Karpas-422 (cell line): ENCODE data around the gene FAM13C. TPM values are rescaled to one million over a fixed set of nuclear protein-coding genes. Genes with fewer than 3 reads are reported as not detected.

ENCODE experiments used
- DNase-seq: peaks from one replicate; pipeline ENCODE4 v3.0.0-alpha.2; 2015
- H2AFZ ChIP-seq: fragments of 200-600 bp; sonication (generic); 2 replicates; pipeline ENCODE4 v1.6.1; 2014; ENCODE audit warnings: antibody characterized with exemption, low read length, mixed read lengths
- H3K27ac ChIP-seq: fragments of 200-600 bp; sonication (generic); 2 replicates; pipeline ENCODE4 v1.5.1; 2014; ENCODE audit warnings: mild to moderate bottlenecking, low read length, moderate library complexity
- H3K27me3 ChIP-seq: fragments of 200-600 bp; sonication (generic); 2 replicates; pipeline ENCODE4 v1.6.1; 2014; ENCODE audit warnings: low read length, mixed read lengths
- H3K36me3 ChIP-seq: fragments of 200-600 bp; sonication (generic); 2 replicates; pipeline ENCODE4 v1.6.1; 2014; ENCODE audit warnings: low read length, mixed read lengths; ENCODE audit not compliant: insufficient read depth
- H3K4me1 ChIP-seq: fragments of 200-600 bp; sonication (generic); 2 replicates; pipeline ENCODE4 v1.6.1; 2014; ENCODE audit warnings: mild to moderate bottlenecking, low read length, mixed read lengths
- H3K4me2 ChIP-seq: fragments of 200-600 bp; sonication (generic); 2 replicates; pipeline ENCODE4 v1.6.1; 2014; ENCODE audit warnings: low read length, low read depth, mild to moderate bottlenecking; ENCODE audit not compliant: poor library complexity, severe bottlenecking
- H3K4me3 ChIP-seq: fragments of 200-600 bp; sonication (generic); 2 replicates; pipeline ENCODE4 v1.5.1; 2014; ENCODE audit warnings: mild to moderate bottlenecking, antibody characterized with exemption, low read length, mixed read lengths
- H3K79me2 ChIP-seq: fragments of 200-600 bp; sonication (generic); 2 replicates; pipeline ENCODE4 v1.6.1; 2014; ENCODE audit warnings: mild to moderate bottlenecking, low read length, mixed read lengths
- H3K9ac ChIP-seq: fragments of 200-600 bp; sonication (generic); 2 replicates; pipeline ENCODE4 v1.6.0; 2014; ENCODE audit warnings: low read length
- H3K9me2 ChIP-seq: fragments of 200-600 bp; sonication (generic), shearing (Covaris generic); replicated peaks from 2 replicates; pipeline ENCODE4 v1.6.0; 2014; ENCODE audit warnings: mild to moderate bottlenecking, low read length, moderate library complexity; ENCODE audit not compliant: insufficient read depth
- H3K9me3 ChIP-seq: fragments of 300-700, 200-600 bp; sonication (generic); 2 replicates; pipeline ENCODE4 v1.6.1; 2014; ENCODE audit warnings: low read length, mixed read lengths
- H4K20me1 ChIP-seq: fragments of 200-600 bp; sonication (generic); 2 replicates; pipeline ENCODE4 v1.6.1; 2014; ENCODE audit warnings: mild to moderate bottlenecking, antibody characterized with exemption, low read length, low read depth; ENCODE audit not compliant: insufficient read depth
- total RNA-seq: library from RNA; depleted of rRNA; stranded (reverse); fragments of >200 nt; shearing (Covaris generic); gene quantifications from 2 replicates; pipeline ENCODE4 v1.2.3, GENCODE V29; 2014; ENCODE audit warnings: low replicate concordance

Gene FAM13C
- total RNA-seq, 1 experiment from 2014 or later = not detected

DNA sequence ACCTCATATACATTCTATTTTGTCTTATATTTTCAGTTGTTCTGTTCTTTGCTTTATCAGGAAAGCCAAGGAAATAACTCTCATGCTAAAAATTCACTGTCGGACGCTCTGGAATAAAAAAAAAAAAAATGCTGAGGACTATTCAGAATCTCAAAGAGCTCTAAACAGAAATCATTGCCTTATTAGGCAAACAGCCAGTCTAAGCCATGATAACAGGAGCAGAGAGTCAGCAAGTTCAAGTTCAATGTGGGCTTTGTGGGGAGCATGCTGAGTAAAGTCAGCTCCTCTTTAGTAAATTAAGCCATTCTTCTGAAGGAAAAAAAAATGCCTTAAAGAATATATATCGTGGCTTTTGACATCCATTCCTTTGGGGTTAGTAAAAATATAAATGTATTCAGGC lies 13.6 kb upstream of the FAM13C start:
- H2AFZ ChIP-seq = no peak overlapping the region
- no peak overlapping the region for H3K27ac ChIP-seq
- H4K20me1 ChIP-seq = no peaks in the 10 kb centered on the region
- H3K36me3 ChIP-seq = no peaks in the 10 kb centered on the region
- H3K4me3 ChIP-seq = no peak overlapping the region
- no peaks in the 10 kb centered on the region for H3K27me3 ChIP-seq
- no peaks in the 10 kb centered on the region for H3K9me2 ChIP-seq
- H3K4me2 ChIP-seq = no peak overlapping the region
- no peak for DNase-seq
- no peaks in the 10 kb centered on the region for H3K79me2 ChIP-seq
- no peak overlapping the region for H3K9ac ChIP-seq
- no peaks in the 10 kb centered on the region for H3K9me3 ChIP-seq
- no peaks in the 10 kb centered on the region for H3K4me1 ChIP-seq

- H3K9me3 ChIP-seq = no peaks in the 10 kb centered on the region
- no peaks in the 10 kb centered on the region for H4K20me1 ChIP-seq
- H3K4me1 ChIP-seq = no peaks in the 10 kb centered on the region
- H3K27me3 ChIP-seq = no peaks in the 10 kb centered on the region
- no peak overlapping the region for H3K4me3 ChIP-seq
- H3K4me2 ChIP-seq = no peak overlapping the region
- no peaks in the 10 kb centered on the region for H3K79me2 ChIP-seq
- DNase-seq = no peak
- no peak overlapping the region for H2AFZ ChIP-seq
- no peak overlapping the region for H3K27ac ChIP-seq
- H3K9ac ChIP-seq = no peak overlapping the region
- H3K36me3 ChIP-seq = no peaks in the 10 kb centered on the region
- H3K9me2 ChIP-seq = no peaks in the 10 kb centered on the region
Observed at GRCh38 chr10:59374916-59375315, 12.6 kb upstream of the FAM13C start.

DNA sequence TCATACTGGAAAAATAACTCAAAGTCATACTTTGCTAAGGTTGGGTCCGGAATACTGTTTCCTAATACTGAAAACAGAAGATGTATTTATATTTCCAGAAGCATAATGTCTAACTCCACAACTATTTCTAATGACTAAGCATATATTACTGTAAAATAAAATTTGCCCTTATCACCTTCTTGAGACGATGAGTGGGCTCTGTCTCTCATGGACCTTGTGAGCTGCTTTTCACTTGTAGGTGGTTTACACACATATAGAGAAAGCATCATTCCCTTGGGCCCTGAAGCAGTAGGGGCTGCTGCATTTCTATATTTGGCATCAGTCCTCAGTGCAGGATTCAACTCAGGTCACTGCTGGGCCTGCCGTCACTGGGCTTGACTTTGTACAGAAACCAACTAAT lies 10.7 kb upstream of the FAM13C start:
- no peak overlapping the region for H3K4me2 ChIP-seq

GRCh38 chr10:59372543-59372942 lies 10.2 kb upstream of the FAM13C start:
- Histone ChIP-seq H3K9me3 (no peaks in the 10 kb centered on the region), H3K4me2 (no peak overlapping the region), H3K79me2 (no peaks in the 10 kb centered on the region), H3K27me3 (no peaks in the 10 kb centered on the region), H3K9me2 (no peaks in the 10 kb centered on the region), H3K27ac (no peak overlapping the region), H3K36me3 (no peaks in the 10 kb centered on the region), H3K4me1 (no peaks in the 10 kb centered on the region), H4K20me1 (no peaks in the 10 kb centered on the region), H2AFZ (no peak overlapping the region), H3K9ac (no peak overlapping the region), H3K4me3 (no peak overlapping the region)
- DNase-seq = no peak

More for the DNA sequence above, 10.7 kb upstream of the FAM13C start:
- Histone ChIP-seq H3K27ac (no peak overlapping the region), H3K27me3 (no peaks in the 10 kb centered on the region), H3K4me3 (no peak overlapping the region), H4K20me1 (no peaks in the 10 kb centered on the region), H3K9ac (no peak overlapping the region), H3K9me3 (no peaks in the 10 kb centered on the region), H3K79me2 (no peaks in the 10 kb centered on the region), H3K9me2 (no peaks in the 10 kb centered on the region), H3K36me3 (no peaks in the 10 kb centered on the region), H3K4me1 (no peaks in the 10 kb centered on the region), H2AFZ (no peak overlapping the region)
- DNase-seq = no peak

DNA sequence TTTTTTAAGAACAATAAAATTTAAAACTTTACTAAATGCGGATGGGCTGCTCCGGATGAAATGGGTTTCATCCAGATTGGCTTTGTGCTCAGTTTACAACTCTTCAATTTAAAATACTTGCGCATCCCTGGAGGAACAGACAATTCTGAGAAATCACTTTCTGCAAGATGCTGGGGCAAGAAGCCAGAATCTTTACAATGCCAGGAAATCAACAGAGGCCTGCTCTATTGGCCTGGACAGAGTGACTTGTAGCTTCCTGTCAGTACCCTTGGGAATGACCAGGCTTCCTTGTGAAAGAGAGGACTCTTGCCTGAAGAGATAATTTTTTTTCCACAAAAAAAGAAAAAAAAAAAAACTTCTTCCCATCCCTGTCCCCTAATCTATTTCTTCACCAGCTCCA lies 3.9 kb upstream of the FAM13C start:
- no peak overlapping the region for H3K9ac ChIP-seq
- no peak overlapping the region for H3K27ac ChIP-seq
- DNase-seq = no peak
- H3K27me3 ChIP-seq = no peaks in the 10 kb centered on the region
- H3K4me3 ChIP-seq = no peak overlapping the region
- no peaks in the 10 kb centered on the region for H3K4me1 ChIP-seq
- H2AFZ ChIP-seq = no peak overlapping the region
- no peaks in the 10 kb centered on the region for H4K20me1 ChIP-seq
- H3K9me3 ChIP-seq = no peaks in the 10 kb centered on the region
- H3K36me3 ChIP-seq = no peaks in the 10 kb centered on the region
- H3K79me2 ChIP-seq = no peaks in the 10 kb centered on the region
- no peak overlapping the region for H3K4me2 ChIP-seq
- H3K9me2 ChIP-seq = no peaks in the 10 kb centered on the region

DNA sequence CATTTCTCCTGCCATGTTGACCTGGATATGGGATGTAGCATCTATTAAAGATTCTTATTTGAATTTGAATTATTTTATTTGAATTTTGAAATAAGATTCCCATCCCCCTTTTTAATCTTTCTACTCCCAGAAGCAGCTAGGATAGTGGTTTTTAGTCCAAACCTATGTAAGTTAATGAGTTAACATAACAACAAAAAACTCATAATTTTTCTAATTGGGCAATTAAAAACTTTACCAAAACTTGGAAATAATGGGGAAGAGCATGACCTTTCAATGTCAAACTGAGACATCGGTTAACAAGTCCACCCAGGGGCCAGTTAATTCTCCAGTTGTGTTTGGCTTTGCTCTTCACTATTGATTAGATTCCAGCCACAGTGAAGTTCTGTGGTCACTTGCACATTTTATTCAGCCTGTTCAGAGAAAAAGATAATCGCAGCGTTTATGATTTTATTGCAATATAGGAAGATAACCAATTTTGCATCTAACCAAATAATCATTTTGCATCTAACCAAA lies 1.2 kb upstream of the FAM13C start:
- no peaks in the 10 kb centered on the region for H3K4me1 ChIP-seq
- no peaks in the 10 kb centered on the region for H3K79me2 ChIP-seq
- no peaks in the 10 kb centered on the region for H3K27me3 ChIP-seq
- H3K27ac ChIP-seq = no peak overlapping the region
- no peaks in the 10 kb centered on the region for H3K9me3 ChIP-seq
- H3K36me3 ChIP-seq = no peaks in the 10 kb centered on the region
- DNase-seq = no peak
- H3K9ac ChIP-seq = no peak overlapping the region
- H4K20me1 ChIP-seq = no peaks in the 10 kb centered on the region
- H3K4me2 ChIP-seq = no peak overlapping the region
- H2AFZ ChIP-seq = no peak overlapping the region
- H3K4me3 ChIP-seq = no peak overlapping the region
- no peaks in the 10 kb centered on the region for H3K9me2 ChIP-seq

DNA sequence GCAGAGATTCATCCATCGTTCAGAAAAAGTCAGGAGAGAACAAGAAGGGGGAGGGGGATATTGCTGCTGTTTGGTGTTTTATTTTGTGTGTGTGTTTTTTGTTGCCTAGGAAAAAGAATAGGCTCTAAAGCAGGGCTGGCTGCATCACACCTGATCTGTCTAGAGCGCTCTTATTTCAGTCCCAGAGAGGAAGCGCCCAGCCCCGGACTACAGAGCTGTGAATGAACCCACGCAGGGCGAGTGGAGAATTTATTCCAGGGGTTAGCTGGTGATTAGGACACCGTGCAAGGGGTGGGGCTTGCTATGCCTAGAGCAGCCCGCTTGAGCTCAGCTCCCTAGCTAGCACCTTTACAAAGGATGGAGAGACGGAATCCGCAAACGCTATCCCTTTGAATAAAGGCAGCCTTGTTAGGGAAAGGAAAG lies 621 bp upstream of the FAM13C start:
- H3K4me1 ChIP-seq = no peaks in the 10 kb centered on the region
- H3K9me3 ChIP-seq = no peaks in the 10 kb centered on the region
- no peaks in the 10 kb centered on the region for H3K9me2 ChIP-seq
- no peak overlapping the region for H3K27ac ChIP-seq
- no peak overlapping the region for H3K4me2 ChIP-seq
- no peak overlapping the region for H2AFZ ChIP-seq
- no peaks in the 10 kb centered on the region for H3K27me3 ChIP-seq
- no peak overlapping the region for H3K4me3 ChIP-seq
- H3K36me3 ChIP-seq = no peaks in the 10 kb centered on the region
- H3K9ac ChIP-seq = no peak overlapping the region
- DNase-seq = no peak
- no peaks in the 10 kb centered on the region for H4K20me1 ChIP-seq
- H3K79me2 ChIP-seq = no peaks in the 10 kb centered on the region

GRCh38 chr10:59361663-59362143 lies 646 bp downstream of the FAM13C start:
- H3K9me2 ChIP-seq = no peaks in the 10 kb centered on the region
- no peak overlapping the region for H2AFZ ChIP-seq
- H3K4me1 ChIP-seq = no peaks in the 10 kb centered on the region
- H3K4me3 ChIP-seq = no peak overlapping the region
- no peak overlapping the region for H3K4me2 ChIP-seq
- no peaks in the 10 kb centered on the region for H4K20me1 ChIP-seq
- H3K27ac ChIP-seq = no peak overlapping the region
- no peaks in the 10 kb centered on the region for H3K27me3 ChIP-seq
- H3K79me2 ChIP-seq = no peaks in the 10 kb centered on the region
- no peak for DNase-seq
- no peaks in the 10 kb centered on the region for H3K9me3 ChIP-seq
- no peak overlapping the region for H3K9ac ChIP-seq
- H3K36me3 ChIP-seq = no peaks in the 10 kb centered on the region
